ENCODE results near the gene RNF220.

RNF220 gene

DNA sequence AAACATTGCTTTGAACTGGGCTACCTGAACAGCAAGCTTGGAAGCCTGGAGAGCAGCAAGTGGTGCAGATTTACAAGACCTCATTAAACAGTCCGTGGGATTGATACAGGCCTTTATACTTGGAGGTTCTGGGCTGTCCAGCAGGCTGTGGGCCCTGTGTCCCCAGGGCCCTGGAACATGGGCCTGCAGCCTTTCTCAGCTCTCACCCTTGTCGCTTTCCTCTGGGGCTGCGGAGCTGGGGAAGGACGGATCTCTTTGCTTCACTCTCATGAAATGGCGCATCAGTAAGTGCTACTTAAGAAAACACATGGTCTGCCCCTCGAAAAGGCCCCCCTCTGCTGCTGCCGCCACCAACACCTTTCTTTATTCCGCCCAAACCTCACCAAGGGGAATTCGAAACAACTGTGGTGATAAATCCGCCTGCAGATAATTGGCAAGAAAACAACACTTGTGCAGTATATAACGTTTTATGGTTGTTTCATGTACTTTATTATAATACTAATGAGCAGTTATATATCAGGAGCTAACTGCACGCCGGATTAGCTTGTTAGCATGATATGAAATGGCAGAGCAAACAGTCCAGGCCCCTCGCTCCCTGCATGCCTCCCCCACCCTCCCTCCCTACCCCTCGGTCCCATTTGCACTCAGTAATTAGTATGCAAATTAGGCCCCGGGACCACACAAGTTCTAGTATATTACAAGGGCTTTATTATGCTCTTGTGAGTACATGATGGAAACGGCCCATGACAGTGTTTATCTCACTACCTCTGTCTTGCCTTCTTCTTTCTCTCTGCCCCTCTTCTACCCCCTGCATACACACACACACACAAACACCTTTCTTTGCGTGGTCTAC, 131.5 kb downstream of the RNF220 start:
- no peak overlapping the region for H3K4me3 ChIP-seq (ENCODE audit: low read length, poor library complexity, severe bottlenecking)
- no peaks in the 10 kb centered on the region for H3F3A ChIP-seq (ENCODE audit: low read depth)
- H3K36me3 ChIP-seq (ENCODE audit: insufficient read depth, low read length), result peaks cover 19% of the 10 kb centered on the region; the same call in 1 of the 2 replicates
- H3K9me3 ChIP-seq (ENCODE audit: insufficient read depth, low read depth, low read length), result no peaks in the 10 kb centered on the region
- no peaks in the 10 kb centered on the region for H3K9me2 ChIP-seq (replicated peaks; ENCODE audit: low read depth, low read length)
- H3K79me2 ChIP-seq (ENCODE audit: insufficient read depth, low read length), result peaks cover 24% of the 10 kb centered on the region; the same call in 1 of the 2 replicates
- no peak overlapping the region for H3K9ac ChIP-seq (ENCODE audit: low read depth, low read length, poor library complexity, severe bottlenecking)
- H2AFZ ChIP-seq (ENCODE audit: low read length), result no peak overlapping the region
- H3K27me3 ChIP-seq (ENCODE audit: insufficient read depth, low read length, poor library complexity, severe bottlenecking), result no peaks in the 10 kb centered on the region
- no peak overlapping the region for H3K4me2 ChIP-seq (ENCODE audit: low read depth, low read length, poor library complexity, severe bottlenecking)
- H3K4me1 ChIP-seq (ENCODE audit: insufficient read depth, low read length, poor library complexity, severe bottlenecking), result peaks cover 13% of the 10 kb centered on the region
- H4K20me1 ChIP-seq (ENCODE audit: insufficient read depth, low read length, poor library complexity, severe bottlenecking), result no peaks in the 10 kb centered on the region
- TF ChIP-seq EZH2phosphoT487 (IDR thresholded peaks at IDR 0.05; ENCODE audit: borderline replicate concordance), result no peak
- TF ChIP-seq CTCF (conservative IDR thresholded peaks at IDR 0.05; ENCODE audit: low read length), result no peak

- Histone ChIP-seq H3K9me3 (ENCODE audit: insufficient read depth, low read depth, low read length) (no peaks in the 10 kb centered on the region), H3F3A (ENCODE audit: low read depth) (no peaks in the 10 kb centered on the region)
- TF ChIP-seq CTCF (conservative IDR thresholded peaks at IDR 0.05; ENCODE audit: low read length), result no peak
- TF ChIP-seq EZH2phosphoT487 (IDR thresholded peaks at IDR 0.05; ENCODE audit: borderline replicate concordance), result no peak
Measured at GRCh38 chr1:44537538-44537937, 132.5 kb downstream of the RNF220 start.

DNA sequence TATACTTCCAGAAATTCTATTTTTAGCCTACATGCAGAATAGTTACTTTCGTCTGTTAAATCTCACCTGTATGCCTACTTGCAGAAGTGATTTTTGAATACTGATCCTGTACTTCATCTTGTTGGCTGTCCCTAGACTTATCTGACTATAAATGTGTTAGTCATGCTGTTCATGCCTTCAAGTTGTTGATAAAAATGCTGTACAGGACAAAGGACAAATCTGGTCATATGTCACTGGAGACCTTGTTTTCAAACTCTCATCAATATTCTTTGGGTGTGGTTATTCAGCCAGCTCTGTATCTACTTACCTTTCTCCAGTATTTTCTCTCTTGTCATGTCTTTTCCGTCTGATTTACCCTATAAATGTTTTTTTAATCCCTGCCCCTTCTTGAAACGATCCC, 132.9 kb downstream of the RNF220 start:
- Histone ChIP-seq H3K4me3 (ENCODE audit: low read length, poor library complexity, severe bottlenecking) (no peak overlapping the region), H3K9me3 (ENCODE audit: insufficient read depth, low read depth, low read length) (no peaks in the 10 kb centered on the region), H4K20me1 (ENCODE audit: insufficient read depth, low read length, poor library complexity, severe bottlenecking) (no peaks in the 10 kb centered on the region), H3F3A (ENCODE audit: low read depth) (no peaks in the 10 kb centered on the region), H2AFZ (ENCODE audit: low read length) (no peak overlapping the region), H3K36me3 (ENCODE audit: insufficient read depth, low read length) (peaks cover 24% of the 10 kb centered on the region; the same call in 1 of the 2 replicates), H3K4me2 (ENCODE audit: low read depth, low read length, poor library complexity, severe bottlenecking) (no peak overlapping the region), H3K27me3 (ENCODE audit: insufficient read depth, low read length, poor library complexity, severe bottlenecking) (no peaks in the 10 kb centered on the region), H3K9ac (ENCODE audit: low read depth, low read length, poor library complexity, severe bottlenecking) (no peak overlapping the region), H3K4me1 (ENCODE audit: insufficient read depth, low read length, poor library complexity, severe bottlenecking) (no peaks in the 10 kb centered on the region), H3K79me2 (ENCODE audit: insufficient read depth, low read length) (peaks cover 24% of the 10 kb centered on the region; the same call in 1 of the 2 replicates), H3K9me2 (replicated peaks; ENCODE audit: low read depth, low read length) (no peaks in the 10 kb centered on the region)
- TF ChIP-seq EZH2phosphoT487 (IDR thresholded peaks at IDR 0.05; ENCODE audit: borderline replicate concordance) (no peak), CTCF (conservative IDR thresholded peaks at IDR 0.05; ENCODE audit: low read length) (no peak)

More at GRCh38 chr1:44537538-44537937, 132.5 kb downstream of the RNF220 start:
- Histone ChIP-seq H3K79me2 (ENCODE audit: insufficient read depth, low read length) (peaks cover 24% of the 10 kb centered on the region; the same call in 1 of the 2 replicates), H3K9me2 (replicated peaks; ENCODE audit: low read depth, low read length) (no peaks in the 10 kb centered on the region), H3K9ac (ENCODE audit: low read depth, low read length, poor library complexity, severe bottlenecking) (no peak overlapping the region), H3K36me3 (ENCODE audit: insufficient read depth, low read length) (peaks cover 24% of the 10 kb centered on the region; the same call in 1 of the 2 replicates), H3K4me2 (ENCODE audit: low read depth, low read length, poor library complexity, severe bottlenecking) (no peak overlapping the region), H4K20me1 (ENCODE audit: insufficient read depth, low read length, poor library complexity, severe bottlenecking) (no peaks in the 10 kb centered on the region), H3K27me3 (ENCODE audit: insufficient read depth, low read length, poor library complexity, severe bottlenecking) (no peaks in the 10 kb centered on the region), H2AFZ (ENCODE audit: low read length) (no peak overlapping the region), H3K4me1 (ENCODE audit: insufficient read depth, low read length, poor library complexity, severe bottlenecking) (peaks cover 4% of the 10 kb centered on the region), H3K4me3 (ENCODE audit: low read length, poor library complexity, severe bottlenecking) (no peak overlapping the region)
